GM18526 (cell line): ENCODE results near the gene S1PR3.

Source experiments
- POLR2A ChIP-seq: IDR thresholded peaks from 3 replicates; pipeline ENCODE4 v1.6.1; 2011; ENCODE audit not compliant: insufficient read length; ENCODE audit errors: extremely low read depth

The S1PR3 gene

DNA sequence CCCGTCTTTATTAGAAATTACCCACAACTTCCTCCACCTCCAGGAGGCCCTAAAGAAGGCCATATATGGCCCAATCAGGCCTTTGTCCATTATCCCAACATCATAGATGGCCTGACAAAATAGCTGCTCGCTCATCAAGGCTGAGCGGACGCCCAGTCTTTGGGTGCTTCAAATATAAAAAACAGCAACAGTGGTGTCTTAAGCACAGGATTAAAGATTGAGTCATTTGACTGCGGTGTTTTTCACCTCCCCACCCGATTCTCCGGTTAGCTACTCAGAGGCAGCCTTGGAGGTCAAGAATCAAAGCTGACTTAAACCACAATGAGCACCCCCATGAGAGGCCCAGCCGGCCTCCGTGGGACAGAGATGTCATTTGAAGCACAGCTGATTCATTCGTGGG, 18.8 kb downstream of the S1PR3 start:
- no peak for TF ChIP-seq POLR2A

DNA sequence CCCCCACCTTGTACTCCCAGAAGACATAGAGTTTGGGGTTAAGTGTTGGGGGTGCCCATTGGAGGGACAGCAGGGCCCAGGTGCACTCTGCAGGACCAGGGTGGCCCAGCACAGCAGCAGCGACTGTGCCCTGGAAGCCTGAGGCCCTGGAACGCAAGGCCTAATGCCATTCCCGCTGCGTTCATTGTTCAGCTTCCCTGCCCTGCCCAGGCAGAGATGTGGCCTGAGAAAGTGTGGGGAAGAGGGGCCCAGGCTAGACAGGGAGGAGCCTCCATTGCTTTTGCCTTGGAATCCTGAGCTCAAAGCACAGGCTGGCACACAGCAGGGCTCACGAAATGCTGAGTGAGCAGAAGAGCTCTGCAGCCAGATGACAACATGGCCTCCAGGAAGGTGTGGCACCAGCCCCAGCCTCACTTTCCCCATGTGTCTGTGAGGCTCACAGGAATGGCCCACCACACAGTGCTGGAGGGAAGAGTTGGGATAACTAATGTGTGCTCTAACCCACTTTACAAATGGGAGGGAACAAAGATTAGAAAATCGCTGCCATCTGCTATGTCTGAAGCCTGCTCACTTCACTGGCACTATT, 19.4 kb downstream of the S1PR3 start:
- TF ChIP-seq POLR2A, result no peak

DNA sequence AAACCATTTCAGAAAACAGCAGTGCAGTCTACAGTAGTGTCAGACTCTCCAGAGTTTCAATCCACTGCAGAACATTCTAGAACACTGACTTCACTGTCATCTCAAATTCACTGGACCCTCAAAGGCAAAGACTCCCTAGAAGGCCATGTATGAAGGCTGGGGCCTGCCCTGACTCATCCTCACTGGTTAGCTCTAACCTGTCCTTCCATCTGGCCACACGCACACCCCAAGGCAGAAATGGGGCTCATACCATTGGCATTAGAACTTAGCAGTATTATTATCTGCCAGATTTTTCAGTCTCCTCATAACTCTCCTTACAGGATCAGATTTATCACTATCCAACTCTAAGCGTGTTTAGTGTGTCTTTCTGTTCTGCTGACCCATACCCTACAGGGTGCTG, 20.4 kb downstream of the S1PR3 start:
- no peak for TF ChIP-seq POLR2A

DNA sequence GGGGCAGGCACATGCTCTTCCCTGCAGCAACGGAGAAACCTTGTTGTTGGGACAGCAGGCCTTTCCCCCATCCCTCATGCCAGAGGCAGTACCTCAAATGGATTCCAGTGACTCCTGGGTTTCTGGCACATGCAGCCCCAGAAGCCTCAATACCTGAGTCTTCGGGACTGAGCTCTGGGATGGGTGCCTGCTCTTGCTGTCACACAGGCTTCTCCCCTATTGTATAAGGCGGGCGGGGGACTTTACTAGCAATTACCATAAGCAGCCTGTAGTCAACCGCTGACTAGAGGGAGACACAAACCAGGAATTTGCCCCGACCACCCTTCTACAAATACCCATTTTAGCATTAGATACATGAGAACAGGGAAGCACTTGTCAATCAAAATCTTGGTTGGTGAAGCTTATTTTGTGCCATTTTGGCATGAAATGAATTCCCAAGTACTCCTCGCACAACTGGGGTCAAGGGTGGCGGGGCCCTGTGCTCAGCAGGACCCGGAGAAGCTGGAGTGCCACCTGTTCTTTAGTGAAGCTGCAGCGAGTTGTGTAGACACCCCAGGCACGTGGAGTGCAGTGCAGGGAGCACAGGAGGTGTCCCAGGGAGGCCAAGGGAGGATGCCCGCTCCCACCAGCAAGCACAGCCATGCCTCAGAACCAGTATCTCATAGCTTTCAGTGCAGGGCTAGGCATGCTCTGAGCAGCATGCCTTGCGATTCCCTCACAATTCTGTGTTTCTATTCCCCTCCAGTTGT, 21.2 kb downstream of the S1PR3 start:
- no peak for TF ChIP-seq POLR2A

- no peak for TF ChIP-seq POLR2A
Observed at GRCh38 chr9:89013660-89014059, 22.4 kb downstream of the S1PR3 start.

GRCh38 chr9:89014153-89014552, 22.9 kb downstream of the S1PR3 start:
- no peak for TF ChIP-seq POLR2A

- no peak for TF ChIP-seq POLR2A
Observed at GRCh38 chr9:89015336-89015735, 24.1 kb downstream of the S1PR3 start.

DNA sequence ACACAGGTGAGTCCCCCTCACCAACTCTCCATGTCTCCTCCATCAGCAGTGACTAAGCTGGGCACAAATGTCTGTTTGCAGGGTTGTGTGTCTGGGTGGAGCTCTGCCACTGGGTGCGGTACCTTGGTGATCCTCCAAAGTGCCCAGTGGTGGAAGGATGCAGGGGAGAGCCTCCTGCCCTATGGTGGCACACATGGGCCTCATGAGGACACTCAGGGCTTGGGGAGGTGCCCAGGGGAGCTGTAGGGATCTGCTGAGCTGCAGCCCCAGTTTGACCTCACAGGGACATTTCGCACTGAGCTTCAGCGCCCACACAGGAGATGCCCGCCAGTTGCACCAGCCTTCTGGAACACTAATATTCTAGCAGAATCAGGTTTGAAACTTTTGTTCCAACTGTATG, 29.5 kb downstream of the S1PR3 start:
- TF ChIP-seq POLR2A, result no peak

DNA sequence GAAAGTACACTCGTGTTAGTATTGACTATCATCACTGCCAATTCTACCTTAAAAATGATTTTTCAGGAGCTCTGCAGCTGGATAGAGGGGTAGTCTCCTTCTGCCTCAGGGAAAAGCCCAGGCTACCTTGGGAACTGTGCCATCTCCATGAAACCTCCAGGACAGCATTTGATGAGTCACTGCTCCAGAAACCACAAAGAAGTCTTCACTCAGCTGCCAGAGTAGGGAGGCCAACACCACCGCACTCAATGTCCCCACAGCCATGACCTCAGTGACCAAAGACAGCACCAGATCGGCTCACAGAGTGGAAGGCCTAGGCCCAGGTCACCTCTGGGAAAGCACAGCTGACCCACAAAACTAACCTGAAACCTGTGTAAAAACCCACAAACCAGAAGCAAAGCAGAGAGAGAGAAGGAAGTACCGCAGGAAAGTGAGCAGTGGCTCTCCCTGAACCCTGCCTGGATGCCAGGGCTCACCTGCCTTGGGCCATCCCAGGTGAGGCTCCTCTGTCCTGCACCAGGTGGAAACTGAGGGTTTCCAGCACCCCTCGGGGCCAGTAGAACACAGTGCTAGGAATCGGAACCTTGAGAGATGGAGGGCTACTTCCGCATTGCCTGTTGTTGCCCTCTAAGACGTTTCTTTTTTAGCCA, 30.0 kb downstream of the S1PR3 start:
- no peak for TF ChIP-seq POLR2A

- TF ChIP-seq POLR2A, result no peak
Observed at GRCh38 chr9:89022001-89022759, 30.9 kb downstream of the S1PR3 start.

DNA sequence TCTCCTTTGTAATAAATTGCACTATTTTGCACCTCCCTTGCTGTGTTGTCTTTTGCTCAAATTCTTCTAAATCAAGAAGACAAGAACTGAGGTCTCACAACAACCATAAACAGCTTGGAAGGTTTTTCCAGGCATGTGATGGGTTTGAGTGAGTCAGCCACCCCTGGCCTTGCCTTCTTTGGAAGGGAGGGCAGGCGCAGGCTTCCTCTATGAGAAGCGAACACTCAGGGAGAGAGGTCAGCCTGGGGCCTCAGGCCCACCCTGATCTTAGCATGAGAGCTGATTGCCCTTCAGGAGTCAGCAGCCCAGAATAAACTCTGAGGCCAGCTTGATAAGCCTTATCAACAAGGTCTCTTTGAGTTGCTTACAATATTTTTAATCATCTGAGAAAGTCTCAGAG, 31.6 kb downstream of the S1PR3 start:
- no peak for TF ChIP-seq POLR2A

DNA sequence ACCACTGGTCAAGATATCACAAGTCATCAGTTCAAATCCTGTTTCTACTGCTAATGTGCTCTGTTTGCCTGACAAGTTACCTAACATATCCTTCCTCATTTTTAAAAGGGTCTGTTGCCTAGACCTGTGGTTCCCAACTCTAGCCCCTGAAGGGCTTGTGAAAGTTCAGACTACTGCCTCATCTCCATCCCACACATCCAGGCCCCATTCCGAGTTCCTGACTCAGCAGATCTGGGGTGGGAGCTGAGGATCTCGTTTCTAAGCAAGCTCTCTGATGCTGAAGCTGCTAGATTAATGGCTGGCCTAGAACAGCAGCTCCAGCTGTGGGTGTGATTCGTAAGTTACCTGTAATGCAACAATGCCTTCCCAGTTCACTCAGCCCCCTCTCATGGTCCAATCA, 32.5 kb downstream of the S1PR3 start:
- no peak for TF ChIP-seq POLR2A

- no peak for TF ChIP-seq POLR2A
Observed at GRCh38 chr9:89024727-89025126, 33.5 kb downstream of the S1PR3 start.

DNA sequence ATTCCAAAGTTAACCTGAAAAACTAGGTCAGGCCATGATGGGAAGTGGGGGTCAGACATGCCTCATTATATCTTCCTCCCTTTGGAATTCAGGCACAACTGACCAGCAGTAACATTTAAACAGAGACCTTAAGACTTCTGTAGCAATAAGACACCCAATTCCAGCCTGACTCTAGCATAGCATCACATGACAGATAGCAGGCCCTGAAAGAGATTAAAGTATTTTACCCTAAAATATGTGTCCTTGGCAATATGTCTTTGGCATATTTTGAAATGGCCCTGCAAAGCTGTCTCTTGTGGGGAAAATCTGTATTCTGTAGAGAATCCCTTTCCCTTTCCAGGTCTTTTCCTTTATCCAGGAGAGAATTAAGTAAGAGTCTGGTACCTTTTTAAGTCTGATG, 34.3 kb downstream of the S1PR3 start:
- no peak for TF ChIP-seq POLR2A

- TF ChIP-seq POLR2A, result no peak
Observed at GRCh38 chr9:89026876-89027275, 35.6 kb downstream of the S1PR3 start.

GRCh38 chr9:89029788-89030187, 38.5 kb downstream of the S1PR3 start:
- TF ChIP-seq POLR2A, result no peak

DNA sequence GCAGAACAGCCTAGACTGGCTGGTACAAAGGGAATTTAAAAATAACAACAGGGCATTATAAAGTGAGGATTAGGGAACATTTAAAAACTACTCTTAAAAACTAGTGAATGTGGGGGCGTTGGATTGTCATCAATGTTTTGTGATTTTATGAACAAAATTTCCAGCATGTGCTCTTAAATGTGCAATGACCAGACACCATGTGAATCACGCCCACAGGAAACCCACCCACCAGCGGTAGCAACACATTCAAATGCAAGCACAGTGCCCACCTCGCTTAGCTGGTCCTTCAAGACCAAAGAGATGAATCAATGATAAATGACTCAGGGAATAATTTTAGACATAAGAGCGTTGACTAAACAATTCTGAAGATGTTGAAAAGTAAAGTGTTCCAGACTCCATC, 40.9 kb downstream of the S1PR3 start:
- TF ChIP-seq POLR2A, result no peak

GRCh38 chr9:89032661-89033060, 41.4 kb downstream of the S1PR3 start:
- TF ChIP-seq POLR2A, result no peak
